Endothelial cell of umbilical vein (primary cell): ENCODE results near the gene PALD1.

Experiments used
- CTCF ChIP-seq, 2 donors: IDR thresholded peaks; 1 replicate in 1 of 2; 2 replicates in 1 of 2; pipeline ENCODE4 v1.5.1; 2011; ENCODE audit warnings: low read length in 2 of 2, mild to moderate bottlenecking in 2 of 2, moderate library complexity in 2 of 2, control low read depth in 1 of 2, inconsistent platforms in 1 of 2, low read depth in 1 of 2; ENCODE audit not compliant: insufficient read depth in 1 of 2; ENCODE audit errors: extremely low read depth in 1 of 2
- JUN ChIP-seq: IDR thresholded peaks from 2 replicates; pipeline ENCODE4 v1.6.1; 2011; ENCODE audit warnings: borderline replicate concordance, low read depth; ENCODE audit not compliant: insufficient read length, insufficient read depth

GRCh38 chr10:70549351-70549961 lies 70.9 kb downstream of the PALD1 start:
- TF ChIP-seq JUN, result no peak
- TF ChIP-seq CTCF (IDR thresholded peaks at IDR 0.05; ENCODE audit: extremely low read depth in 1 of 2, insufficient read depth in 1 of 2, low read depth in 1 of 2, low read length in 2 of 2), result no peak
